ENCODE results near the gene MEG3. TPM values are rescaled to one million over a fixed set of nuclear protein-coding genes. Genes with fewer than 3 reads are reported as not detected.

MEG3 gene
- total RNA-seq, 4 donors from 2014 or later: 101 to 177 (median 167) TPM

DNA sequence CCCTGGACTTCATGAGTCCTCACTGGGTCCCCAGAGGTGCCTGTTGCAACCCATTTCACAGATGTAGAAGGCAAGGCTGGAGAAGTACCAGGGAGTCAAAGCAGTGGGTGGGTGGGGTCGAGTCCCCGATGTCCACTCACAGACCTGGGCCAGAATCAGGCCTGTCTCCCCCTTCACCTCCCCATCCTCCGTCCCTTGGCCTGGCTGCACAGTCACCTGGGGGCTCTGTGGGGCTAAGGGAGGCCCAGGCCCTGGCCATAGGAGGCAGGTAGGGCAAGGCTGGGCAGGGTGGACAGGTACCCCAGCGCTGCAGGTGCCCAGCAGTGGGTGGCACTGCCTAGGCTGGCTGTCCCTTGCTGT is 48.1 kb downstream of the MEG3 start:
- Histone ChIP-seq H3K27me3 (no peaks in the 10 kb centered on the region), H3K4me3 (no peak overlapping the region), H3K36me3 (no peaks in the 10 kb centered on the region), H3K4me1 (no peaks in the 10 kb centered on the region), H3K9me3 (no peaks in the 10 kb centered on the region), H3K27ac (no peak overlapping the region)
- 93 to 100% methylated on average over 3 to 4 of the region's 4 CpGs for WGBS, 2 donors
- no peak for DNase-seq (ENCODE audit: low spot score in 2 of 2)
- TF ChIP-seq, protein P1, sequence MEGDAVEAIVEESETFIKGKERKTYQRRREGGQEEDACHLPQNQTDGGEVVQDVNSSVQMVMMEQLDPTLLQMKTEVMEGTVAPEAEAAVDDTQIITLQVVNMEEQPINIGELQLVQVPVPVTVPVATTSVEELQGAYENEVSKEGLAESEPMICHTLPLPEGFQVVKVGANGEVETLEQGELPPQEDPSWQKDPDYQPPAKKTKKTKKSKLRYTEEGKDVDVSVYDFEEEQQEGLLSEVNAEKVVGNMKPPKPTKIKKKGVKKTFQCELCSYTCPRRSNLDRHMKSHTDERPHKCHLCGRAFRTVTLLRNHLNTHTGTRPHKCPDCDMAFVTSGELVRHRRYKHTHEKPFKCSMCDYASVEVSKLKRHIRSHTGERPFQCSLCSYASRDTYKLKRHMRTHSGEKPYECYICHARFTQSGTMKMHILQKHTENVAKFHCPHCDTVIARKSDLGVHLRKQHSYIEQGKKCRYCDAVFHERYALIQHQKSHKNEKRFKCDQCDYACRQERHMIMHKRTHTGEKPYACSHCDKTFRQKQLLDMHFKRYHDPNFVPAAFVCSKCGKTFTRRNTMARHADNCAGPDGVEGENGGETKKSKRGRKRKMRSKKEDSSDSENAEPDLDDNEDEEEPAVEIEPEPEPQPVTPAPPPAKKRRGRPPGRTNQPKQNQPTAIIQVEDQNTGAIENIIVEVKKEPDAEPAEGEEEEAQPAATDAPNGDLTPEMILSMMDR (IDR thresholded peaks at IDR 0.05): no peak
- TF ChIP-seq POLR2A (IDR thresholded peaks at IDR 0.05) (no peak), EP300 (IDR thresholded peaks at IDR 0.05) (no peak)

DNA sequence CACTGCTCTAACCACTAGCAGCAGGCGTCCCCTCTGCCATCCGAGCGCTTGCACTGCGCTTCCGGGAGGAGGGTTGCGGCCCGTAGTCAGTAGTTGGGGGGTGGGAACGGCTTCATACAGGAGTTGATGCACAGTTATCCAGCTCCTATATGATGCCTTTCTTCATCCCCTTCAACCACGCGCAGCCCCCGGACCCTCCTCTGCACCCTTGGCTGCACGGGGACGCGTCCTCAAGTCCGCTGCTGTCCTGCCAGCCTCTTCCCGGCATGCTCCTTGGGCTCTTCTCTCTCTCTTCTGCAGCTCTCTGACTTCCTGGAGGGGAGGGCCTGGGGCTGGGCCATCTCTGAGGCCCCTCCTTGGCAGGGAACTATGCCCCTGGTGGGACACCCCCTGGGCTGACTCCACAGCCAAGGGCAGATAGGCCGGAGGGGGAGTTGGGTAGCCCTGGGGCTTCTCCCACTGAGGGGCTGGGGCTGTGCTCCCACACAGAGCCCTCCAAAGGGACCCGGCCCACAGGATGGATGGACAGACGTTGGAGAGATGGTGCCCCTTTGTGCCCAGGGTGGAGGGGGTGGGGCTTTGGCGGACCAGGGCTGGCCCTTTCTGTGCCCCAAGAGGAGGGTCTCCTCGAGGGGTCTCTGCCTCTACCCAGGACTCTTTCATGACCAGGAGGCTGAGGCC is 48.6 kb downstream of the MEG3 start:
- H3K9me3 ChIP-seq: no peaks in the 10 kb centered on the region
- H3K4me3 ChIP-seq: no peak overlapping the region
- WGBS, 2 donors: 75 to 85% methylated on average over 11 to 21 of the region's 21 CpGs
- H3K27me3 ChIP-seq: no peaks in the 10 kb centered on the region
- no peaks in the 10 kb centered on the region for H3K36me3 ChIP-seq
- no peak overlapping the region for H3K27ac ChIP-seq
- TF ChIP-seq POLR2A (IDR thresholded peaks at IDR 0.05) (no peak), EP300 (IDR thresholded peaks at IDR 0.05) (no peak)
- TF ChIP-seq, protein P1 (IDR thresholded peaks at IDR 0.05): no peak
- H3K4me1 ChIP-seq: no peaks in the 10 kb centered on the region
- DNase-seq (ENCODE audit: low spot score in 2 of 2): no peak

DNA sequence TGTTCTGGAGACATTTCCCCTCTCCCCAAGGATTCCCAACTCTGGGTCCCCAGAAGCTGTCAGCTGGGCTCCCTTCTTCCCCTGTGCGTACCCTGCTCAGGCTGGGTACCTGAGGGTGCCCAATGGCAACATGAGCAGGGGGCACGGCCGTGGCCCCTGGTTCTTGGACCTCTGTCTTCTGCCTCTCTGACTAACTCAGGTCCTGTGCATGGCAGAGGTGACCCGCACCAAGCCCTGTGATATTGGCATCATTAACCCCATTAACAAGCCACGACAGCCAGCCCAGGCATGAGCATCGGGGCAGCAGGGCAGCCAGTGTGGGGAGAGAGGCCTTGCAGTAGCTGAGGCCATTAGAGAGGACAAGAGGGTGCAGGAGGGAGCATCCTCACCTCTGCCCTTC is 49.2 kb downstream of the MEG3 start:
- no peak overlapping the region for H3K4me3 ChIP-seq
- no peaks in the 10 kb centered on the region for H3K36me3 ChIP-seq
- H3K9me3 ChIP-seq: no peaks in the 10 kb centered on the region
- WGBS, 2 donors: 84 to 92% methylated on average over 4 to 6 of the region's 6 CpGs
- no peak for DNase-seq (ENCODE audit: low spot score in 2 of 2)
- no peaks in the 10 kb centered on the region for H3K27me3 ChIP-seq
- TF ChIP-seq, protein P1 (IDR thresholded peaks at IDR 0.05): no peak
- TF ChIP-seq EP300 (IDR thresholded peaks at IDR 0.05) (no peak), POLR2A (IDR thresholded peaks at IDR 0.05) (no peak)
- H3K4me1 ChIP-seq: no peaks in the 10 kb centered on the region
- H3K27ac ChIP-seq: no peak overlapping the region

DNA sequence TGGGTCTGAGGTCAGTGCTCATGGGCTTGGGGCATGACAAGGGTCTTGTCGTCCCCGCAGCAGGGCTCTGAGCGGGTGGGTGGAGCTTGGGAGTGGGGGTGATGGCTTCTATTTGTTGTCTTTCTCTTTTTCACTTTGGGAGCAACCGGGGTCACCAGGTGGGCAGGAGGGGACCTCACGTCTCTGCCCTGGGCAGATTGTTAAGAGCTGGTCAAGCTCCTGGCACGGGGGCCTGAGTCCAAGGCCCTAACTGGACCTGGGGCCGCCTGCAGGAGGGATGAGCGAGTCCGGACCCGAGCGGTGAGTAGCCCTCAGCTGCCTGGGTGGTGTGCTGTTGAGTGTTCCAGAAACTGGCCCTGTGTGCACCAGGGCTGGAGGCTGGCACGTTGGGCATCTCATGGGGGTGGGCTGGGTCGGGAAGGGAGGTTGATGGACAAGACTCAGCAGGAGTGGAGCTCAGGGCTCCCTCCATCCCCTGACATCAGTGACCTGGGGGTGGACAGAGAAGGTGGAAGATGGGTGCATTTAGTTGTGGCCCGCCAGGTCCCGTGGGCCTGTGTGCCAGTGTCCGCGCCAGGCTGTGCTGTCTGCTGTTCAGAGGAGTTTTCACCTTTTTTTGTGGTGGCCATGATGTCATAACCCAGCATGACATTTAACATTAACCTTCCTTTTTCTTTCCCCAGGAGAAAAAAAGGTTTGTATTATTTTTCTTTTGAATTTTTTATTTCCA is 50.1 kb downstream of the MEG3 start:
- DNase-seq (ENCODE audit: low spot score in 2 of 2): no peak
- no peaks in the 10 kb centered on the region for H3K27me3 ChIP-seq
- 84 to 86% methylated on average over 17 of the region's 17 CpGs for WGBS, 2 donors
- H3K4me3 ChIP-seq: no peak overlapping the region
- H3K36me3 ChIP-seq: peaks cover 0 to 4% (median 0%) of the 10 kb centered on the region in 3 donors
- TF ChIP-seq, protein P1 (IDR thresholded peaks at IDR 0.05): no peak
- TF ChIP-seq POLR2A (IDR thresholded peaks at IDR 0.05): no peak
- no peak for TF ChIP-seq EP300 (IDR thresholded peaks at IDR 0.05)
- H3K9me3 ChIP-seq: no peaks in the 10 kb centered on the region
- no peaks in the 10 kb centered on the region for H3K4me1 ChIP-seq
- no peak overlapping the region for H3K27ac ChIP-seq

Data from tibial nerve (tissue), 4 donors.